ENCODE results near the gene ZFC3H1.

DNA sequence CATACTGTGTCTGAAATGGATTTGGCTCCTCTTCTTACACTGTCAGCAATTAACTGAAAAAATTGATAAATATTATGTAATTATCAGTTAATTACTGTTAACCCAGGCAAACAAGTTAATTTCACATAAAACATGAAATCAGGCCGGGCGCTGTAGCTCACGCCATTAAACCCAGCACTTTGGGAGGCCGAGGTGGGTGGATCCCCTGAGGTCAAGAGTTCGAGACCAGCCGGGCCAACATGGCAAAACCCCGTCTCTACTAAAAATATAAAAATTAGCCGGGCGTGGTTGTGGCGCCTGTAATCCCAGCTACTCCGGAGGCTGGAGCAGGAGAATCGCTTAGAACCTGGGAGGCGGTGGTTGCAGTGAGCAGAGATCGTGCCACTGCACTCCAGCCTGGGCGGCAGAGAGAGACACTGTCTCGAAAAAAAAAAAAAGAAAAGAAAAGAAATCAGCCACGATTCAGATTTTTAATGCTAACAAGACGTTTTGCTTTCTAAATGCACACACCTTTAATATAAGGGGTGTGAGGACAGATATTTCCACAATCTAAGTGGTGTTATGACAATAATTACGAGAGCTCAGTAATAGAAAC lies 21.8 kb upstream of the ZFC3H1 start:
- TF ChIP-seq EZH2 (IDR thresholded peaks at IDR 0.05), result no peak
- TF ChIP-seq, protein P1, sequence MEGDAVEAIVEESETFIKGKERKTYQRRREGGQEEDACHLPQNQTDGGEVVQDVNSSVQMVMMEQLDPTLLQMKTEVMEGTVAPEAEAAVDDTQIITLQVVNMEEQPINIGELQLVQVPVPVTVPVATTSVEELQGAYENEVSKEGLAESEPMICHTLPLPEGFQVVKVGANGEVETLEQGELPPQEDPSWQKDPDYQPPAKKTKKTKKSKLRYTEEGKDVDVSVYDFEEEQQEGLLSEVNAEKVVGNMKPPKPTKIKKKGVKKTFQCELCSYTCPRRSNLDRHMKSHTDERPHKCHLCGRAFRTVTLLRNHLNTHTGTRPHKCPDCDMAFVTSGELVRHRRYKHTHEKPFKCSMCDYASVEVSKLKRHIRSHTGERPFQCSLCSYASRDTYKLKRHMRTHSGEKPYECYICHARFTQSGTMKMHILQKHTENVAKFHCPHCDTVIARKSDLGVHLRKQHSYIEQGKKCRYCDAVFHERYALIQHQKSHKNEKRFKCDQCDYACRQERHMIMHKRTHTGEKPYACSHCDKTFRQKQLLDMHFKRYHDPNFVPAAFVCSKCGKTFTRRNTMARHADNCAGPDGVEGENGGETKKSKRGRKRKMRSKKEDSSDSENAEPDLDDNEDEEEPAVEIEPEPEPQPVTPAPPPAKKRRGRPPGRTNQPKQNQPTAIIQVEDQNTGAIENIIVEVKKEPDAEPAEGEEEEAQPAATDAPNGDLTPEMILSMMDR (IDR thresholded peaks at IDR 0.05), result no peak
- TF ChIP-seq EZH2phosphoT487 (IDR thresholded peaks at IDR 0.05), result no peak
